HUES48 (cell line): Measurements from ENCODE around the gene ZNF653.
A peak's percentile ranks its signal among the peaks of the same experiment; 100 is the strongest.
"Not testable (repeated sequence)": the region's sequence is repeated elsewhere in the genome, so short reads cannot be mapped to it uniquely, and the experiment has no call there.

Experiments used
- H3K27ac ChIP-seq: one replicate; pipeline ENCODE4 v1.7.0; 2013; ENCODE audit warnings: low read depth, low read length, inconsistent platforms
- H3K27me3 ChIP-seq: 2 replicates; pipeline ENCODE4 v1.6.1; 2013; ENCODE audit warnings: mild to moderate bottlenecking, low read length; ENCODE audit not compliant: control insufficient read depth, insufficient read depth
- H3K36me3 ChIP-seq: 2 replicates; pipeline ENCODE4 v1.6.1; 2013; ENCODE audit warnings: low read length; ENCODE audit not compliant: control insufficient read depth, insufficient read depth
- H3K4me1 ChIP-seq: 2 replicates; pipeline ENCODE4 v1.6.1; 2013; ENCODE audit warnings: mild to moderate bottlenecking, low read length; ENCODE audit not compliant: control insufficient read depth, insufficient read depth
- H3K4me3 ChIP-seq: 2 replicates; pipeline ENCODE4 v1.5.1; 2013; ENCODE audit warnings: mild to moderate bottlenecking, low read depth, low read length
- H3K9ac ChIP-seq: 2 replicates; pipeline ENCODE4 v1.6.1; 2013; ENCODE audit warnings: mild to moderate bottlenecking, low read depth, low read length, moderate library complexity
- H3K9me3 ChIP-seq: 2 replicates; pipeline ENCODE4 v1.6.1; 2013; ENCODE audit warnings: low read length; ENCODE audit not compliant: control insufficient read depth, insufficient read depth

Gene ZNF653

DNA sequence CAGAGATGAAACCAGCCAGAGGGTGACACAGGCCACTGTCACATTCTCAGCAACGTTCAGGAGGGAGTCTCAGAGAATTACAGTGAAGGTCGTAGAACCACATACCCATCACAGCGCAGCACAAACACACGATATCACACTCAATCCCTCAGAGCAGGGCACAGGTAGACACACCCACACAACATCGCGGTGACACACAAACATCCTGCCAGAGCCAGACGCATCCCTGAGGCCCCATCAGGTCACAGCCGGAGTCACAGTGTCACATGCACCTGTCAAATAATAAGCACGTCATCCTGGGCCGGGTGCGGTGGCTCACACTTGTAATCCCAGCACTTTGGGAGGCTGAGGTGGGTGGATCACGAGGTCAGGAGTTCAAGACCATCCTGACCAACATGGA, 42.2 kb downstream of the ZNF653 start:
- no peak overlapping the region for H3K4me3 ChIP-seq
- no peaks in the 10 kb centered on the region for H3K27me3 ChIP-seq
- H3K4me1 ChIP-seq = 0 out of 2 replicates have a peak, but pooled peaks cover 2% of the 10 kb centered on the region

DNA sequence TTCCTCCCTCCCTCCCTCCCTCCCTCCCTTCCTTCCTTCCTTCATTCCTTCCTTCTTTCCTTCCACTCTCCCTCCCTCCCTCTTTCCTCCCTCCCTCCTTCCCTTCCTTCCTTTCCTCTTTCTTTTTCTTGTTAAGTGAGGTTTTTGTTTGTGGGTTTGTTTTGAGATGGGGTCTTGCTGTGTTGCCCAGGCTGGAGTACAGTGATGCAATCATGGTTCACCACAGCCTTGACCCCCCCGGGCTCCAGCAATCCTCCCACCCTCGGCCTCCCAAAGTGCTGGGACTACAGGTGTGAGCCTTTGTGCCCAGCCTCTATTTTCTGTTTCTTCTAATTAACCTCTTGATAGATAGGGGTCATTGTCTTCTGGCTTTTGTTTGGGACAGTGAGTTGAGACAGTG, 44.2 kb downstream of the ZNF653 start:
- Histone ChIP-seq H3K9ac (no peak overlapping the region), H3K4me3 (no peak overlapping the region), H3K4me1 (peaks cover 6% of the 10 kb centered on the region; the same call in 1 of the 2 replicates), H3K36me3 (no peaks in the 10 kb centered on the region), H3K27me3 (no peaks in the 10 kb centered on the region), H3K27ac (no peak overlapping the region), H3K9me3 (no peaks in the 10 kb centered on the region)

More for the DNA sequence above, 42.2 kb downstream of the ZNF653 start:
- H3K27ac ChIP-seq = no peak overlapping the region
- H3K9ac ChIP-seq = no peak overlapping the region
- H3K9me3 ChIP-seq = no peaks in the 10 kb centered on the region
- no peaks in the 10 kb centered on the region for H3K36me3 ChIP-seq

DNA sequence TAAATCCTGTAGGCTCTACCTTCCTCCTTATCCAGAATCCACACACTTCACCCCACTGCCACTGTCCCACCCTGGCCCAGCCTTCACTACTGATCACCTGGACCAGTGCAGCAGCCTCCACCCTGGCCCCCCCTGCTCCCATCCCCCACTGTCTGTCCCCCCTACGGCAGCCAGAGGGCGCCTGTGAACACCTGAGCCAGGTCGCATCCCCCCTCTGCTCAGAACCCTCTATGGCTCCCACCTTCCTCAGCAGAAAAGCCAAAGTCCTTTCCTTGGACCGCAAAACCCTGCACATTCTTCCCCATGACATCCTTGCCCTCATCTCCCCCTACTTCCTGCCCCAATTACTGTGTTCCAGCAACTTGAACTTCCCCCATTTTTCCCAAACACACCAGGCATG, 45.4 kb downstream of the ZNF653 start:
- no peaks in the 10 kb centered on the region for H3K9me3 ChIP-seq
- peaks cover 4% of the 10 kb centered on the region; the same call in 1 of the 2 replicates for H3K4me1 ChIP-seq
- no peaks in the 10 kb centered on the region for H3K36me3 ChIP-seq
- H3K27me3 ChIP-seq = no peaks in the 10 kb centered on the region
- H3K9ac ChIP-seq = no peak overlapping the region
- H3K4me3 ChIP-seq = no peak overlapping the region
- H3K27ac ChIP-seq = no peak overlapping the region

DNA sequence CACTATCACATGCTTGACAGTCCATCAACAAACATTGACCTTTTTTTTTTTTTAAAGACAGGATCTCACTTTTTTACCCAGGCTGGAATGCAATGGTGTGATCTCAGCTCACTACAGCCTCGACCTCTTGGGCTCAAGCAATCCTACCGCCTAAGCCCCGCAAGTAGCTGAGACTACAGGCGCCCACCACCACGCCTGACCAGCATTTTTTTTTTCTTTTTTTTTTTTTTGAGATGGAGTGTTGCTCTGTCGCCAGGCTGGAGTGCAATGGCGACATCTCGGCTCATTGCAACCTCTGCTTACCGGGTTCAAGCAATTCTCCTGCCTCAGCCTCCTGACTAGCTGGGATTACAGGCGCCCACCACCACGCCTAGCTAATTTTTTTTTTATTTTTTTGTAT, 46.7 kb downstream of the ZNF653 start:
- H3K27me3 ChIP-seq, H3K9ac ChIP-seq, H3K9me3 ChIP-seq, H3K4me3 ChIP-seq, H3K27ac ChIP-seq, H3K36me3 ChIP-seq, H3K4me1 ChIP-seq: not testable (repeated sequence)

DNA sequence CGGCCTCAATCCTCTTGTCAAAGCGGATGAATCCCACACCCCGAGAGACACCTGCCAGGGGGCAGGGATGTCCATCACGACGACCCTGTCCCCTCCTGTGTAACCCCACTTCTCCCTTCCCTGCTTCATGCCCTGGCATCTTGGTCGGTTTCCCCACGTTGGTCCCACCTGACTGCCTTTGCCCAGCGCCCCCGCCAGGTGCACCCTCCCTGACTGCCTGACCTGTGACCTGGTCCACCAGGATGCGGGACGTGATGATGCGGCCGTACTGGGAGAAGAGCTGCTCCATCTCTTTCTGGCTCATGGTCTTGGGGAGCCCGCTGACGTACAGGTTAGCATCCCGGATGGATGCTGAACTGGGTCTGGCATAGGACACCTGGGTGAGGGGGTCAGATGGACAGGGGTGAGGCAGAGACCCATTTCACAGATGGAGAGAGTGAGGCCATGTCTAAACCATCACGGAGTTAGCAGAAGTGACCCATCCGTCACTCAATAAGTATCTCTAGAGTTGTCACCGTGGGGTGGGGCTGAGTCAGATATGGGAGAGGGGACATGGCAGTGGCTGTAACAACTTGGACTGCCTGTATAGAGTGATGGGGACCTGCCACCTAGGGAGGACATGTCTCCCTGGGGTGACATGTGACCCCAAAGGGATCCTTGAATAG, 47.3 kb downstream of the ZNF653 start:
- Histone ChIP-seq H3K4me3 (no peak overlapping the region), H3K9ac (no peak overlapping the region), H3K9me3 (no peaks in the 10 kb centered on the region), H3K27ac (no peak overlapping the region), H3K36me3 (no peaks in the 10 kb centered on the region), H3K27me3 (no peaks in the 10 kb centered on the region), H3K4me1 (peaks cover 6% of the 10 kb centered on the region; the same call in 1 of the 2 replicates)

DNA sequence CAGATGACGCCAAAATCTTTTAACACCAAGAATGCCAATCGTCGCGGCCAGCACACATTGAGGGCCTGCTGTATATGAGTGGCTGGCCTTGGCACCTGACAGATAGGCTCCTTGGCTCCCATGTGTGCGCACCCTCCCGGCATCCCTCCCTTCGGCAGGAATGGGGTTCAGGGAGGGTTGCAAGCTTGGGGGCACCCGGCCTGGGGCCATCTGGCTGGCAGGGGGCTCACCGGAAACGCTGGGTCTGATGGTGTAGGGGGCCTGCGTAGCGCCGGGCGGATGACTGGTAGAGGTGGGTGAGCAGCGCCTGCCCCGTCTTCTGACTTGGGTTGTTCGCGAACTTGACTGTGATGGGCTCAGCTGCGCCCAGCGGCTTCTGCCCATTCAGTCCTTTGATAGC, 47.8 kb downstream of the ZNF653 start:
- H3K27me3 ChIP-seq = no peaks in the 10 kb centered on the region
- no peaks in the 10 kb centered on the region for H3K36me3 ChIP-seq
- H3K9ac ChIP-seq = no peak overlapping the region
- no peak overlapping the region for H3K27ac ChIP-seq
- H3K4me1 ChIP-seq = peaks cover 7% of the 10 kb centered on the region; the same call in 1 of the 2 replicates
- H3K4me3 ChIP-seq = no peak overlapping the region
- H3K9me3 ChIP-seq = no peaks in the 10 kb centered on the region

DNA sequence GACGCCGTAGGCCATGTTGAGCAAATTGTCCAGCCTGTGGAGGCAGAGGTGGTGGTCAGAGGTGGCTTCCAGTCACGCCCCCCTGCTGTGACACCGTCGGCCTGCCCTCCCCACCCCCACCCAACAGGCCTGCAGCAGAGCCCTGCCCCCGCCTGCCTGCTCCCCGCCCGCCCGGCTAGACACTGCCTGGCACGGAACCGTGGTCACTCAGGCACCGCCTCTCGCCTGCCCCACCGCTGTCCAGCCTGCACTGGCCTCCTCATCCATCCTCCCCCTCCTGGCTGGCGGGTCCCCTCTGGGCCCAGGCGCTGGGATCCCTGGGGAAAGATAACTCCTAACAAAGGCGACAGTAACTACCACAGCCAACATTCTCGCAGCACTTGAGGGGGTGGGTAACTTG, 48.5 kb downstream of the ZNF653 start:
- Histone ChIP-seq H3K9me3 (no peaks in the 10 kb centered on the region), H3K9ac (no peak overlapping the region), H3K4me3 (no peak overlapping the region), H3K36me3 (no peaks in the 10 kb centered on the region), H3K27ac (no peak overlapping the region), H3K27me3 (no peaks in the 10 kb centered on the region), H3K4me1 (peaks cover 11% of the 10 kb centered on the region)

DNA sequence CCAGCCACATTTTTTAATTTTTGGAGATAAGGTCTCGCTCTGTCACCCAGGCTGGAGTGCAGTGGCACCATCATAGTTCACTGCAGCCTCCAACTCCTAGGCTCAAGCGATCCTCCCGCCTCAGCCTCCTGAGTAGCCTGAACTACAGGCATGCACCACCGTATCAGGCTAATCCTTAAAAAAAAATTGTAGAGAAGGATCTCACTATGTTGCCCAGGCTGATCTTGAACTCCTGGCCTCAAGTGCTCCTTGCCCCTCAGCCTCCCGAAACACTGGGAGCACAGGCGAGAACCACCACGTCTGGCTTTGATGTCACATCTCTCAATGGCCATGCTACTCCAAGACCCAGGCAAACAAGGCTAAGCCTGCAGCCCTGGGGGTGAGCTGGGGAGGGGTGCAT, 49.0 kb downstream of the ZNF653 start:
- Histone ChIP-seq H3K4me3 (no peak overlapping the region), H3K9me3 (no peaks in the 10 kb centered on the region), H3K4me1 (peaks cover 14% of the 10 kb centered on the region), H3K27me3 (no peaks in the 10 kb centered on the region), H3K27ac (no peak overlapping the region), H3K36me3 (no peaks in the 10 kb centered on the region), H3K9ac (no peak overlapping the region)

DNA sequence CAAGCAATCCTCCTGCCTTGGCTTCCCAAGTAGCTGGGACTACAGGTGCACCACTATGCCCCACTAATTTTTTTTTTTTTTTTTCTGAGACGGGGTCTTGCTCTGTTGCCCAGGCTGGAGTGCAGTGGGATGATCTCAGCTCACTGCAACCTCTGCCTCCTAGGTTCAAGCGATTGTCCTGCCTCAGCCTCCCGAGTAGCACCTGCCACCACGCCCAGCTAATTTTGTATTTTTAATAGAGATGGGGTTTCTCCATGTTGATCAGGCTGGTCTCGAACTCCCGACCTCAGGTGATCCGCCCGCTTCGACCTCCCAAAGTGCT, 50.4 kb downstream of the ZNF653 start:
- peaks cover 14% of the 10 kb centered on the region for H3K4me1 ChIP-seq
- H3K9ac ChIP-seq, H3K27ac ChIP-seq, H3K27me3 ChIP-seq, H3K9me3 ChIP-seq, H3K36me3 ChIP-seq, H3K4me3 ChIP-seq: not testable (repeated sequence)

DNA sequence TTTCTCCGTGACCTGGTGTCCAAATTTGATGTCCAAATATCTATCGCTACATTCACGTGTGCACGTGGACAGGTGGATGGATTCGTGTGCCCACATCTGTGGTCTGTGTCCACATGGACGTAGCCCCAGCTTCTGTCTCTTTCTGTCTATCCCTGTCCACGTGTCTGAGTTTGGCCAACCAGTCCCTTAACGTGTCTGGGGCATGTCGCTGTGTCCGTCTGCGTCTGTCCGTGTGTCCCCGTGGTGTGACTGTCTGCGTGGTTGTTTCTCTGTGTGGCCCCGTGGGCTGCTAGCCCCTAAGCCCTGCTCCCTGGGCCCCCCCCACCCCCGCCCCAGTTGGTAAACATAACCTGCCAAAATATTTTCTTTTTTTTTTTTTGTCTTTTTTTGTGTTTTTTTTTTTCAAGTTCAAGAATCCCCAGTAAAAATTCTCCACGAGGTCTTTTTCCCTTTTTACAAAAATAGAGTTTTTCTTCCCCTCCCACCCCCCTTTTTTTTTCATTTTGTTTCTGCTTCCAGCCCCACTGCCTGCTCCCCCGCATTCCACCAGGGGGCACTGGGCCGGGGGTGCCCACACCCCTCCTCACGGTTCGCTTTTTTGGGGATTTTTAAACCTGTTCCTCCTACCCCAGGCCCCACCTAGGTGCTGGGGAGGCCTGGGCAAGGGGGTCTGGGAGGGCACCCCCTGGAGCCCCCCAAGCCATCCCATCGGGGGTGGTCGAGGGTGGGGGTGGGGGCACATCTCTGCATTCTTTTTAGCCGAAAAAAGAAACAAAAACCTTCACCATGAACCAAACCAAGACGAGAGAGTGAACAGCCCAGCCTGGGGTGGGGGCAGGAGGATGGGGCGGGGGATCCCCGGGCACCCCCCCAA, 51.9 kb downstream of the ZNF653 start:
- Histone ChIP-seq H3K27ac (no peak overlapping the region), H3K9me3 (no peaks in the 10 kb centered on the region), H3K36me3 (peaks cover 15% of the 10 kb centered on the region), H3K9ac (no peak overlapping the region), H3K4me3 (no peak overlapping the region), H3K27me3 (no peaks in the 10 kb centered on the region), H3K4me1 (peaks cover 14% of the 10 kb centered on the region)

DNA sequence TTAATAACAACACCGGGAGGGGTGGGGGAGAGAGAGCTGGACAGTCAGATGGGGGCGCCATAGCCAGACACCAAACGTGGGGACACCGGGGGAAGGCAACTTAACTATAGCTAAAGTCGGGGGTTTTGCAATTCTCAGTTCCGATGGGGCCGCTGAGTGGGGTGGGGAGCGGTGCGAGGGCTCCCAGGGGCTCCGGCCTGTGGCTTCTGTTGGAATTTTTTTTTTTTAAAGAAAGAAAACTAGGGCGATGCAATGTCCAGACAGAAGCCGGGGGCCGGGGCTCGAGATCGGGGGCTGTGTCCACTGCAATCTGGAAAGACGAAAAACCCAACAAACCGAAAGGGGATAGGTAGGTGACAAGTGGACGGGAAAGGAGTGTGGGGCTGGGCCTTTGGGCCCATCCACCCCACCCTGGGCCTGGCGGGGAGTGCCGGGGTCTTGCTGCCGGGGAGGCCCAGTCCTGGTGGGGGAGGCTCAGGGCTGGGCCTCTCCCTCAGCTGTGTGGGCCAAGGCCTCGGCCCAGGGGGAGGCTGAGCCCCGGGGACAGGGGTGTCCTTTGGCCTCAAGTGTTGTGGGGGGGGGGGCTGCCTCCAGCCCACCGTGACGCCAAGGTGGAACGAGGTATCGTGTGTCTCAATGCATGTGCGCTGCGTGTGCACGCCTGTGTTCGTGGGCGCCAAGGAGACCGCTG, 52.9 kb downstream of the ZNF653 start:
- Histone ChIP-seq H3K4me3 (no peak overlapping the region), H3K27me3 (no peaks in the 10 kb centered on the region), H3K9me3 (no peaks in the 10 kb centered on the region), H3K36me3 (peaks cover 25% of the 10 kb centered on the region), H3K4me1 (peaks cover 14% of the 10 kb centered on the region), H3K9ac (no peak overlapping the region), H3K27ac (peak overlapping the region; percentile 27)
